Measurements from ENCODE around the gene ABCA5.

Gene ABCA5

DNA sequence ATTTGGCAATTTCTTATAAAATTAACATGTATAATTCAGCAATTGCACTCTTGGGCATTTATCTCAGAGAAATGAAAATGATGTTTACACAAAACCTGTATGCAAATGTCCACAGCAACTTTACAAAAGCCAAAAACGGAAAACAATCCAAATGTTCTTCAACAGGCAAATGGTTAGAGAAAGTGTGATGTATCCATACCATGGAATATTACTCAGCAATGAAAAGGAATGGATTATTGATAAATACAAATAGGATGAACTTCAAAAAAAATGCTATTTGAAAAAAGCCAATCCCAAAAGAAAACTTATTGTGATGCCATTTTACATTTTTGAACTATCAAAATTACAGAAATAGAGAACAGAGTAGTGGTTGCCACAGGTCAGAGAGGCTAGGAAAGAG lies 61.1 kb downstream of the ABCA5 start:
- DNase-seq, result no peak

DNA sequence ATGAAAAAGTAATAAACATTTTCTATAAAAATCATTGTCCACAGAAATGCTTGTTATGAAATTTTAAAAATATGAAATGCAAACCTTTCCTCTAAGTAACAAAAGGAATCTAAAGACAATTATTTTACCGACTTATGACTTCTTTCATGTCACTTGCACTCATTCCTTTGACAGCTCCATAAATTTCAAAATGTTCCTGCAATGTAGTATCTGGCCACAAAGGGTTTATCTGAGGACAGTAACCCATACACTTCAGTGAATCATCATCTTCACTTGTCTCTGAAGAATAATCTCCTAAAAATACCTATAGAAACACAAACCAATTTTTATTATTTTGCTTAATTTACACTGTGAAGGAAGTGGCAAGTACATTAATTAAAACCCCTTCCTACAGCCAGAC lies 72.7 kb downstream of the ABCA5 start:
- DNase-seq, result no peak

DNA sequence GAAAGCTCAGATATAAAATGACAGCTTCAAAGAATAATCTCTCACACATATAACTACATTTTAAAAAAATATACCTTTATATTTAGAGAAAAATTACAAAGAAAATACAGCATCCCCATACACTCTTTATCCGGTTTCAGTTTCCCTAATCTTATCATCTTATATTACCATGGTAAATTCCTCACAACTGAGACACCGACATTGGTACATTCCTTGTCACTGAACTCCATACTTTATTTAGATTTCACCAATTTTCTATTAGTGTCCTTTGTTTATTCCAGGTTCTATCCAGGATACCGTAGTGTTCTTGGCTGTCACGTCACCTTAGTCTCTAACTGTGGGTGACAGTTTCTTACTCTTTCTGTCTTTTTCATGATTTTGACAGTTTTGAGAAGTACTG lies 76.3 kb downstream of the ABCA5 start:
- no peak for DNase-seq

DNA sequence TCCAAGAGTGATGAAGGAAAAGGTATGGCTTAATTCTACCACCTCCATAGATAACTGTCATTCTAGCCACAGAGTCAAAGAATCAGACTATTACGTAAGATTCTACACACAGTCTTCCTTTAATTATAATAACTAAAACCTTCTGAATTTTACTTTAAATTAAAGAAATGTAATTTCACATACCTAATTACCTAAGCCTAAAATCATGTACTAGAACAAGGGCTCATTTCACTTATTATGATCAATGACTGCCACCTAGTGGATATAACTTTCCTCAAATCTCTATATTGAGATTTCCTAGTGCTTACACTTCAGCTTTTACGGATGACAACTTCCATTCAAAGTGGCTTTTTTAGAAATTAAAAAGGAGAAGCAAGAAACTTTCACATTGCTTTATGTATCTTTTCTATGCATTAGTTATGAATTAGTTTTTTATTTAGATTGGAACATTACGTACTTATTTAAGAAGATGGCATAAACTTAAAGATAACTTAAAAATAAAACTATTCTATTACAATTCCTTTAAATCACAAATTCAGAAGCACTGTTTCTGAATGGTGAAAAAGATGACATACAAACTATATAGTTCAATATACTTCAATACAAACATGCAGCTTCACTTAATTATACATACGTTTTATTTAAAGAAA lies 80.1 kb downstream of the ABCA5 start:
- no peak for DNase-seq

DNA sequence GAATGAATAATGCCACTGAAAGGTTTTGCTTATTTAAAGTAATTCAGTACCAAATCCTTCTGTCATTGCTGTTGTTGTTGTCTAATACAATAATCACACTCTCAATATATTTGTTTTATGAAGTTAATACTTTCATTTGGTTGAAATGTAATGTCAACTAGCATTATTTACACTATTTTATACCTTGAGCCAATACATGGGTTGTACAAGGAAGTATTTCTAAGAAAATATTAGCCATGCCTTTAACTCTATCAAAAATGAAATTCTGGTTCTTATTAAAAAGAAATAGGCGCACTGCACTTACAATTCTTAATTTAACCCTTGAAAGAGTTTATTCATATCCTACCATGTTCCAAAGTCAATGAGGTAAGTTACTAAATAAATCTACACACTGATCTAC lies 80.7 kb downstream of the ABCA5 start:
- DNase-seq, result no peak

DNA sequence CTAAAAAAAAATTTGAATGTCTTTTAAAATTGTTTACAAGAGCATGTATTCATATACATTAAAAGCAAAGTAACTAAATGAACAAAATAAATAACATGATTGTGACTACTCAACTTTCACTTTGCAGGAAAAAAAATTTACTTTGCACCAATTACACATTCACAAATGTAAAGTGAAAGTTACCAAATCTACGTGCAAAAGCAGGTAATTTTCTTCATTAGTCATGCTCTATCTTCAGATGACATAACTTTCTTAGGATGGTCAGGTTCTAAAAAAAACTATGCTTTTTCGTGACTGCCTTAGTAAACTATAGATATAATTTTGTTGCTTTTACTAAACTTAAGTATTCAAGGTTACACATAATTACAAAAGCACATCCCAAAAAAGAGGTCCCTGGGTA lies 81.3 kb downstream of the ABCA5 start:
- DNase-seq, result no peak

DNA sequence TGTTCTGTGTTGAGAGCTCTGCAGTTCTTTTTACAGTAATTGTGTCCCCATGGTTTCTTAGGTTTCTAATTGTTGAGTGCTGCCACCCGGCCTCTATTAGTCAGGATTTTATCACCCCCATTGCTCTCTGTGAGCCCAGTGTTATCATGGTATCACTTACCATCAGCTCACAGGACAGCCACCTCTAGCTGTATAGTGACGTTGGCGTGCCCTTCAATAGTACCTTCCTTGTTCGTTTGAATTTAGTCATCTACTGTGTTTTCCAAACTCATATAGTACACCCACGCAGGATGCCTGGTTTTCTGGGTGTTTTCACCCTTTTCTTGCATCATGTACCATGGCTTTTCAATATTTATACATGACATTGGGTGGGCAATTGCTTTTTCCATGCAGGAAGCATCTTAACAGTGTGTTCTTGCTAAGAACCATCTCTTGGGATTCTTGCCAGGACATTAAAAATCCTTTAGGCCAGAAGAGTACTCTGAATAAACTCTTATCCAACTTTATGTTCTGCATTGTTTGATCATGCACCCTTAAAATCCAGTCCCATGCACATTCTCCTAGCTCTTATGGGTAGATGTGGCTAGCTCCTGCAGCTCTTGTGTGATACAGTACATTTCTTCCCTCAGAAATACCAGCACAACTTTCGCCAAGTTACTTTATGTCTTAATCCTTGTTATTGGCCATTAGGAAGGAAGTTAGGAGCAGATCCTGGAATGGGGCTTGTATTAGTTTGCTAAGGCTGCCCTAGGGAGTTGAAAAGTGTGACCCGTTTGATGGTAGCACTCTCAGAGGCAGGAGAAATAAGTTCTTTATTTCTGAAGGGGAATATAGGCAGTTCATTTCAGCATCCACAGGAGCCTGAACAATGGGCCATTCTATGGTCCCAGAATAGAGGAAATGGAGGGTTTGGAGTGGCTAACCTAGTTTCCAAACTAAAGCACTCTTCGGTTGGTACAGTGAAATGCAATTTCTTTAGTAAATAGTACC lies 87.0 kb downstream of the ABCA5 start:
- DNase-seq, result no peak

DNA sequence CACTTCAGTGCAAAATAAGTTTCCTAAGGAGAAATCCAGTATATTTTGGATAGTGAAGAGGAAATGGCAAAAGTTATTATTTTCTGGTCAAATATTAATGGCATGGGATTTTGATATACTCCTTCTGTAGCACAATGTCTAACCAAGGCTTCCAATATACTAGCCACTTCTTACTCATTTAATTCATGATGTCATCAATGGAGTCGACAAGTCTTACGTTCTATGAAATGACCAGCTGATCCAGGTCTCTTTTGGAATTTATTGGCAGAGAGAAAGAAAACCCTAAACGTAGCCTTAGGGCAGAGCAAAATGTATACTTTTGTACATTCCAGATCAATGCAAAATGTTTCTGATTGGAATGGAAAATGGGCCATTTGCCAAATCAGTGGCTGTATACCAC lies 90.0 kb downstream of the ABCA5 start:
- no peak for DNase-seq

DNA sequence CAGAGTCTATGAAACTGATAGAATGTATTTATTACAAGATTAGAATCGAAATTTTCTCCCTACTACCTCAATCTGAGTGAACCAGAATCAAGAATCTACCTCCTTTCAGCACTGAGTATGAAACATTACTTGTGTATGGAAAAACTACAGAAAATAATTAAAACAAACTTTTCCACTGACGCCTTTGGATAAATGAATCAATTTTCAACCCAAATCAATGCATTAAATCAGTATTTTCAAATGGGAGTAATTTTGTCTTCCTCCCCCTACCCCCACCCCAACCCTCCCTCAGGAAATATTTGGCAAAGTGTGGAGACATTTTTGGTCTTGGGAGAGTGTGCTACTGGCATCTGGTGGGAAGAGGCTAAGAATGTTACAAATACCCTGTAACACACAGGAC lies 90.5 kb downstream of the ABCA5 start:
- DNase-seq, result no peak

DNA sequence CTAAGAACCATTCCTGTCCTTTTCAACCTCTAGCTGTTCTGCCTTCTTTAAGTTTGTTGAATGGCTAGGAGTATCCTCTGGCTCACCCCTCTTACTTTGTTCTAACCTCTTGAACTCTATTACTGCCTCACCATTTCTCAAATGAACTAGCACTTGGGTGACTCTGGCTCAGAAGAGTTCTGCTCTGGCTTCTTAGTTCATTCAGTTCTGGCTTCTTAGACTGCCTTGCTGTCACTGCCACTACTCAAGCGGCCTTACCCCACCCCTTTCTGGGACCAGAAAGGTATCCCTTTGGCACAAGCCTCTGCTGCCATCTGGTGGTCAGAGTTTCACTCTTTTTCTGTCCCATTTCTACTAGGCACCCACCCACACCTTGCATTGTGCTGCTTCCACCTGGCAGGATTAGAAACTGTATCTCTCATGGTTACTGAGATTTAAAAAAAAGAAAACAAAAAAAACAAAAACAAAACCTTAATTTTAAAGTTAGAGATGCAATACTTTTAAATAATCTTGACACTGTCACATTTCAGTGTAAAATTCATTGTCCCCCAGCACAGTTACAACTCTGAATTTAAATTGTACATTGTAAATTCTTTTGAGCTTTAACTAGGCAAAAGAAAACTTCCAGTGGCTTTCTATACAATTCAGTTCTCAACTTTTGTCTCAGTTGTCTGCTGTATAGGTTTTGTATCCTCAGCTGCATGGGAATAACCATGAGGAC lies 91.4 kb downstream of the ABCA5 start:
- DNase-seq, result peak; percentile 32

DNA sequence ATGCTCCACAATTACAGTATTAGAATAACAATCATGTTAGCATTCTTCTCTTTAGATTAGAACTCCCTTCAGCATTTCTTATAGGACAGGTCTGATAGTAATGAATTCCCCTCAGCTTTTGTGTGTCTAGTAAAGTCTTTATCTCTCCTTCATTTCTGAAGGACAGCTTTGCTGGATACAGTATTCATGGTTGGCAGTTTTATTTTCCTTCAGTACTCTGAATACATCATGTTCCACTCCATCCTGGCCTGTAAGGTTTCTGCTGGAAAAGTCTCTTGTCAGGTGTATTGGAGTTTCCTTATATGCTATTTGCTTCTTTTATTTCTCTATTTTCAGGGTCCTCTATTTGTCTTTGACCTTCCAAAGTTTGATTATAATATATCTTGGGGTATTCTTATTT lies 94.3 kb downstream of the ABCA5 start:
- no peak for DNase-seq

DNA sequence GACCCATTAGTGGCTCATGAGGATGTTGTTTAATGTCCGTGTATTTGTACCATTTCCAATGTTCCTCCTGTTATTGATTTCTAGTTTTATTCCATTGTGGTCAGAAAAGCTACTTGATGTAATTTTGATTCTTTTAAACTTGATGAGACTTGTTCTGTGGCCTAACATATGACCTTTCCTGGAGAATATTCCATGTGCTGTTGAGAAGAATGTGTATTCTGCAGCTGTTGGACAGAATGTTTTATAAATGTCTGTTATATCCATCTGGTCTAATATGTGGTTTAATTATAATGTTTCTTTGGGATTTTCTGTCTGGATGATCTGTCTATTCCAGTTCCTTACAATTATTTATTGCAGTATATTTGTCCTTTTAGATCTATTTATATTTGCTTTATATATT lies 95.4 kb downstream of the ABCA5 start:
- DNase-seq, result no peak

DNA sequence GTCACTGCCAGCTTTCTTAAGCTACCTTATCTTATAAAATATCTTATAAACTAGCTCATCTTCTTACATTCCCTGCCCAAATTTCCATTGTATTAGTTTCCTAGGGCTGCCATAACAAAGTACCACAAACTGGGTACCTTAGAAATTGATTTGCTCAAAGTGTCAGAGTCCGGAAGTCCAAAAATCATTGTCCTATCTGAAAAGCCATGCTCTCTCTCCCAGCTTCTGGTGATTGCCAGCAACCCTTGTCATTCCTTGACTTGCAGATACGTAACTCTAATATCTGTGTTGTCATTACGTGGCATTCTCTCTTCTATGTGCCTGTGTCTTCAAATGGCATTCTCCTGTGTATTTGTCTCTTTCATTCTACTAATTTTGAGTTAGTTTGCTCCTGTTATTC lies 96.0 kb downstream of the ABCA5 start:
- DNase-seq, result no peak

DNA sequence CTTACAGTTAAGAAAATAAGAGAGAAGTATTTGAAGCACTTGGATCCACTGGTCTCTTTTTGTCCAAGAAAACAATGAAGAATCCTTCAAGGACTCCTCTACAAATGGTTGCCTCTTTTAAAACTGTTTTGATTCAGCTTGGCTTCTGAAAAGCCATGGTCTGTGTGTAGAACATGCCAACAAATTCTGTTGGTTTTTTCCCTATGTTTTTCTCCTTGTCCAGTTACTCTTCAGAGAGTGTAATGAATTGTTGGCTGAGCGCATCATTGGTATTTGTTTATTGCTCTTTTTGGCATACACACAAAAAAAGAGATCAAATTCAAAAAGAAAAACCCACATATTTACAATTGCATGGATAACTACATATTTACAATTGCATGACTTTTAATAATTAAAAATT lies 98.4 kb downstream of the ABCA5 start, which contains the start of gene ABCA10:
TSS of gene ABCA10 (minus strand) at position 249 of the 400 bp plus-strand sequence. CDS start 3,466 bp downstream, outside the sequence.
- DNase-seq, result no peak

DNA sequence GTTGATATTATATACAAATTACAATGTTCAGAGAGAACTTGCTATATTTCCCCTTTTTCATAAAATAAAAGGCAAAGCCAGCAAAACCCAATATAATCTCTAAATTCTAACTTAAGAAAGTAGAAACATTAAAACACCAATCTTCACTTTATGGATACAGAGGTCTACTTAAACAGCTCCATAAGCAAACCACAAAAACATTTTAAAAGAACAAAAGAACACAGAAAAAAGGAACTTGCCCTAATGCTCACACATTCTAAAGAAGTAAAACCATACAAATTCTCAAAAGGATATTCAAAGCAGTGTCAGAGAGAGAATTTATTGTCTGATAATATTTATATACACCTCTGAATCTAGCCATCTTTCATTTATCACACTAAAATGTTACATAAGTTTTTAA lies 98.9 kb downstream of the ABCA5 start:
- DNase-seq, result no peak

DNA sequence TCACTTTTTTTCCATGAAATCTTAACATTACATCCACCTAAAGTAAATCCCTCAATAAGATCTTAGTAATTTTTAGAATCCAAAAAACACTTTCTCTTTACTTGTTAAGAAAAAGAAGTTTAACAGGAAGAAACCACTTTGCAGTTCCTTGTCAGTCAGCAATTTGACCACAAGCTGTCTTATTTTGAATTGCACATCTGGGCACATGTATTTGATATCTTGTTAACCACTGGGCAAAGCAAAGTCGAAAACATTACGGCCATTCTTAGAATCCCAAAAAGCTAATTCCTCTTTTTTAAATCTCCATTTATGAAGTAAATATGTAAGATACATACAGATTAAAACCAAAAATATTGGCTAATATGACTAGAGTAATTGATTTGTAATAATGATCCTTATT lies 99.4 kb downstream of the ABCA5 start:
- no peak for DNase-seq

DNA sequence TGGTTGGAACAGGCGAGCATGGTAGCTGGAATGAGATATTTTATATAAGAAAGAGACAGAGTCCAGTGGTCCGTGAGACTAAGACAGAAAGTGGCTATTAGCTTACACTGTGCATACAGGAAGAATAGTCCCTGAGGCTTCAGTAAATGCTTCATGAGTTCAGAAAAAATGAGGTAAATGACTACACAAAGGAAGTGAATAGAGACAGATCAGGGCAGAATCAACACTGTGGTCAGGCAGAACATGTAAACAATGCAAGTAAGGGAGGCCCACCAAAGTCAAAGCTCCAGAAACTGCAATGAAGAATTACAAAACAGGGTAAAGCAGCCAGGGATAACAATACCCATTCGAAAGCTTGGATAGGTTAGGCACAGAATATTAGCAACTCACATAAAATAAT lies 103.1 kb downstream of the ABCA5 start:
- no peak for DNase-seq

DNA sequence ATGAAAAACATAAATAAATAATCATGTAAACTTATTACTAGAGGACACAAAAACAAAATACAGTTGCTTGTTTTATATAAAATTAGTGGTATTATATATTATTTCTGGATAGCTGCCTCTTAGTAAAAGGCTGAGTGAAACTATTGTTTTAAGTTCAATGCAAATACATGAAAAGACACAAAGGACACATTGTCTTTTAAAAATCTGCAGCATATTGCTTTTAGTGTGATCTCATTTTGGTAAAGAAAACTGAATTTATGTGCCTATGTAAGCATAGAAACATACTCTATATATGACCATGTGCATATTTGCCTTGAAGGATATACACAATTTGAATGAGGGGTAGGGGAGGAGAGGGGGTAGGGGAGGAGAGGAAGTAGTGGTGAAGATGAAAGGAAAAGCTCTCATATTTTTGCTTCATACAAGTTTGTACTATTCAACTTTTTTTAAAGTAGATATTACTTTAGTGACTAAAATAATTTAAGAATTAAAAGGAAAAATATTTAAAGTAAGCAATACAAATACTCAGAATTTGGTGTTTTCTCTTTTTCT lies 104.2 kb downstream of the ABCA5 start:
- DNase-seq, result no peak

DNA sequence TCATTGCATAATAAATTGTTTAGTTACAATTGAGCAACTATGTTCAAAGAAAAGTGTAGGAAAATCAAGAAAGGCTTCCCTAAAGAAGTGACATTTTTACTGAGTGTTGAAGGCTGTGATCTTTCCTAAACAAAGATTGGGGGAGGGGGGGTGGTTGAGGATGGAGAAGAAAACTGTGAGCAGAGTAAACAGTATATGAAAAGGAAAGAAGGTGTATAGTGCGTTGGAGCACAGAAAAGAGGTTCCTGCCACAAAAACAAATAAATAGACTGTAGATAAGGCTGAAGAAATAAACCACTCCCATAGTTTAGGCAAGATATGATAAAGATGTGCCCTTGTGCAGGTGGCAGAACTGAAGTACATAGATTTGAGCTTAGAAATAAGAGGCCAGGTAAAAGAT lies 106.8 kb downstream of the ABCA5 start:
- DNase-seq, result no peak

DNA sequence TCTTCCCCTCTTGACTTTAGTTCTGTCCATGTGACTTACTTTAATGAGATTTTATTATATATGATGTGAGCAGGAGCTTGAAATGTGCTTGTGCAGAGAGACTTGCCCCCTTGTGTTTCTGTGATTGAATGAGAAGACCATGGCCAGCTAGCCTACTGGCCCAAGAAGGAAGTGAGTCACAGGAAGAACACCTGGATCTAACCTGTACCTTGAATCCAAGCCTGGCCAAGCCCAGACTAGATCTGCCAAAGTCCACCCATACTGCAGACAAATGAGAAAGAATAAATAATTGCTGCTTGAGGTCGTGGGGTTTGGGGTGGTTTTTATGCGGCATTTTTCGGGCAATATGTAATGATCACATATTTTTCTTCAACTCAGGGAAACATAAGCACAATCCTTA lies 107.9 kb downstream of the ABCA5 start:
- no peak for DNase-seq

DNA sequence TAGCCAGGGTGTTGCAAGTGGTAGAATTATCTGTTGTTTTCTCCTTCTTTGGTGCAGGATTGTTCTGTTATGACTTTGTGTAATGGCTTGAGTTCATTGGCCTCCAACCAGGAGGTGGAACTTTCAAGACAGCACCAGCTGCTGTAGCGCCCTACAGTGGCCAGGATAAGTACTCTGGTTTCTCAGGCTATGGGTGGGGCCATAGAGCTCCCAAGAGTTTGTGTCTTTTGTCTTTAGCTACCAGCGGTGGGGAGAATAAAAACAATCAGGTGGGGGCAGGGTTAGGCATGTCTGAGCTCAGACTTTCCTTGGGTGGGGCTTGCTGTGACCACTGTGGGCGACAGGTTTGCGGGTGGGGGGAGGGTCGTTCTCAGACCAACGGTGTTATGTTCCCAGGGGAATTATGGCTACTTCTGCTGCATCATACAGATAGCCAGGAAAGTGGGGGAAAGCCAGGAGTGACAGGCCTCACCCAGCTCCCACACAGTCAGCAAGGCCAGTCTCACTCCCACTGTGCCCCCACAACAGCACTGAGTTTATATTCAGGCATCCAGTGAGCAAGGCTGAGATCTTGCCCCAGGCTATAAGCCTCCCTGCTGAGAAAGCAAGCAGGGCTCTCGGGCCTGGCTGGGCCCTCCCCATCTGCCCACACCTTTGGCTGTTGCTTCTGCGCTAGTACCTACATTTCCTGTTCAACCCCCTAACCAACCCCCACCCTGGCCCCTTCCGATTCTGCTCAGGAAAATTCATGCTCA lies 113.7 kb downstream of the ABCA5 start:
- DNase-seq, result no peak

DNA sequence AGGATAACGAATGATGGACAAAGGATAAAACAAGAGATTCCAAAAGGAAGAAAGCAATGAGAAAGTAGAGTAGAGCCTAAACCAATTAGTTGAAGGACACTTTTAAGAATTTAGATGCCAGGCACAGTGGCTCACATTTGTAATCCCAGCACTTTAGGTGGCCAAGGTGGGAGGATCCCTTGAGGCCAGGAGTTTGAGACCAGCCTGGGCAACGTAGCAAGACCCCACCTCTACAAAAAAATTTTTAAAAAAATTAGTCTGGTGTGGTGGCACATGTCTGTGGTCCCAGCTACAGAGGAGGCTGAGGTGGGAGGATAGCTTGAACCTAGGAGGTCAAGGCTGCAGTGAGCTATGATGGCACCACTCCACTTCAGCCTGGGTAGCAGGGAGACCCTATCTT lies 118.3 kb downstream of the ABCA5 start:
- no peak for DNase-seq
